ENCODE data around the gene ZNF417. TPM values are rescaled to one million over a fixed set of nuclear protein-coding genes. Genes with fewer than 3 reads are reported as not detected.
"Not testable (repeated sequence)": the region's sequence is repeated elsewhere in the genome, so short reads cannot be mapped to it uniquely, and the experiment has no call there.

Gene ZNF417
- total and polyA plus RNA-seq, 7 experiments from 2014 or later, result 2.6 to 44.7 (median 25.3) TPM

- H3K4me3 Mint-ChIP-seq, result no peak overlapping the region
- no peak overlapping the region for H3K27ac Mint-ChIP-seq
- Histone ChIP-seq H3K27ac (ENCODE audit: low read depth, low read length) (no peak overlapping the region), H3K36me3 (ENCODE audit: control insufficient read depth in 2 of 3, insufficient read depth in 3 of 3, low read length in 3 of 3) (peaks cover 0 to 3% (median 0%) of the 10 kb centered on the region in 3 experiments), H3K27me3 (ENCODE audit: control insufficient read depth in 2 of 2, insufficient read depth in 2 of 2, low read length in 2 of 2) (no peaks in the 10 kb centered on the region), H3K9me3 (ENCODE audit: control insufficient read depth in 2 of 3, low read length in 3 of 3) (peaks cover 0 to 27% (median 0%) of the 10 kb centered on the region in 3 experiments), H3K4me3 (ENCODE audit: low read length) (no peak overlapping the region), H3K4me1 (ENCODE audit: control insufficient read depth in 2 of 2, insufficient read depth in 2 of 2, low read length in 2 of 2) (no peaks in the 10 kb centered on the region)
- ChIA-PET POLR2A (no interaction called here), CTCF (no interaction called here)
- intact Hi-C loops (cut with micrococcal nuclease), result no loop called here
- no peaks in the 10 kb centered on the region for H3K27me3 Mint-ChIP-seq
- ATAC-seq (no peak), DNase-seq (no peak)
- peaks cover 5 to 86% (median 24%) of the 10 kb centered on the region in 11 donors for H3K9me3 Mint-ChIP-seq
- H3K36me3 Mint-ChIP-seq, result peaks cover 20 to 38% (median 31%) of the 10 kb centered on the region in 5 donors
- peaks cover 0 to 8% (median 4%) of the 10 kb centered on the region in 7 donors for H3K4me1 Mint-ChIP-seq
These were observed 16.1 kb downstream of the ZNF417 start for GRCh38 chr19:57900311-57900710.

- H3K27ac ChIP-seq (ENCODE audit: low read depth, low read length); ATAC-seq; H3K27me3 ChIP-seq (ENCODE audit: control insufficient read depth in 2 of 2, insufficient read depth in 2 of 2, low read length in 2 of 2); H3K27ac Mint-ChIP-seq; H3K4me1 ChIP-seq (ENCODE audit: control insufficient read depth in 2 of 2, insufficient read depth in 2 of 2, low read length in 2 of 2); H3K27me3 Mint-ChIP-seq; POLR2A ChIA-PET; H3K4me3 ChIP-seq (ENCODE audit: low read length); CTCF ChIA-PET; H3K36me3 ChIP-seq (ENCODE audit: control insufficient read depth in 2 of 3, insufficient read depth in 3 of 3, low read length in 3 of 3); H3K4me3 Mint-ChIP-seq; DNase-seq; intact Hi-C loops (cut with micrococcal nuclease): not testable (repeated sequence)
- Mint-ChIP-seq H3K36me3 (peaks cover 23 to 42% (median 37%) of the 10 kb centered on the region in 5 donors), H3K9me3 (peaks cover 7 to 72% (median 39%) of the 10 kb centered on the region in 11 donors), H3K4me1 (peaks cover 18 to 28% (median 22%) of the 10 kb centered on the region in 7 donors)
- H3K9me3 ChIP-seq (ENCODE audit: control insufficient read depth in 2 of 3, low read length in 3 of 3), result peaks cover 0 to 12% (median 0%) of the 10 kb centered on the region in 3 experiments
These were observed 25.7 kb downstream of the ZNF417 start for GRCh38 chr19:57890706-57891105.

- Mint-ChIP-seq H3K27me3 (no peaks in the 10 kb centered on the region), H3K27ac (peak within 1 kb of the TSS; percentile 66 to 92 (median 86)), H3K4me1 (peaks cover 18 to 33% (median 22%) of the 10 kb centered on the region in 7 donors), H3K36me3 (peaks cover 25 to 59% (median 51%) of the 10 kb centered on the region in 5 donors), H3K4me3 (peak within 1 kb of the TSS; percentile 84 to 95 (median 90)), H3K9me3 (peaks cover 5 to 82% (median 56%) of the 10 kb centered on the region in 11 donors)
- Histone ChIP-seq H3K4me3 (ENCODE audit: low read length) (peak within 1 kb of the TSS; percentile 80), H3K4me1 (ENCODE audit: control insufficient read depth in 2 of 2, insufficient read depth in 2 of 2, low read length in 2 of 2) (no peaks in the 10 kb centered on the region), H3K36me3 (ENCODE audit: control insufficient read depth in 2 of 3, insufficient read depth in 3 of 3, low read length in 3 of 3) (peaks cover 0 to 27% (median 0%) of the 10 kb centered on the region in 3 experiments), H3K9me3 (ENCODE audit: control insufficient read depth in 2 of 3, low read length in 3 of 3) (peaks cover 0 to 31% (median 0%) of the 10 kb centered on the region in 3 experiments), H3K27ac (ENCODE audit: low read depth, low read length) (peak within 1 kb of the TSS; percentile 74), H3K27me3 (ENCODE audit: control insufficient read depth in 2 of 2, insufficient read depth in 2 of 2, low read length in 2 of 2) (no peaks in the 10 kb centered on the region)
- ATAC-seq (peak; percentile 98), DNase-seq (peak; percentile 61 to 86 (median 81))
- intact Hi-C loops (cut with micrococcal nuclease), result loop anchor here in 1 of 2 donors (1.0 to 5.0 kb wide), 5 partner anchors 28 to 264 kb away; partner anchors contain the start of genes ZNF329, ZNF417, ZNF586 and ZNF587
- ChIA-PET CTCF (interaction anchor here (0.6 kb wide), 1 partner anchor 541 kb away, joined by 4 read pairs; no protein-coding TSS in a partner anchor), POLR2A (interaction anchor here (0.9 to 1.4 kb wide), 4 partner anchors 15 to 114 kb away, joined by 3 to 5 read pairs (median 4); partner anchors contain the start of gene ZNF606)
These were observed 27.7 kb downstream of the ZNF417 start, which contains the start of gene ZNF814 for GRCh38 chr19:57888560-57889231. TSS of gene ZNF814 (minus strand) at chr19:57889037. CDS start at chr19:57888802, 235 bp downstream.

GRCh38 chr19:57888107-57888559 lies 28.3 kb downstream of the ZNF417 start:
- peaks cover 18 to 33% (median 22%) of the 10 kb centered on the region in 7 donors for H3K4me1 Mint-ChIP-seq
- ATAC-seq (no peak), DNase-seq (no peak)
- no peaks in the 10 kb centered on the region for H3K4me1 ChIP-seq (ENCODE audit: control insufficient read depth in 2 of 2, insufficient read depth in 2 of 2, low read length in 2 of 2)
- peaks cover 5 to 88% (median 59%) of the 10 kb centered on the region in 11 donors for H3K9me3 Mint-ChIP-seq
- intact Hi-C loops (cut with micrococcal nuclease), result loop anchor here in 1 of 2 donors (1.0 to 5.0 kb wide), 2 partner anchors 39 to 264 kb away; partner anchors contain the start of genes ZNF329 and ZNF587
- peaks cover 0 to 33% (median 0%) of the 10 kb centered on the region in 3 experiments for H3K9me3 ChIP-seq (ENCODE audit: control insufficient read depth in 2 of 3, low read length in 3 of 3)
- peak overlapping the region; percentile 74 for H3K27ac ChIP-seq (ENCODE audit: low read depth, low read length)
- ChIA-PET POLR2A (interaction anchor here (0.7 to 1.4 kb wide), 5 partner anchors 15 to 1485 kb away, joined by 3 to 5 read pairs (median 4); partner anchors contain the start of gene ZNF606), CTCF (interaction anchor here (0.6 kb wide), 1 partner anchor 542 kb away, joined by 4 read pairs; no protein-coding TSS in a partner anchor)
- H3K36me3 ChIP-seq (ENCODE audit: control insufficient read depth in 2 of 3, insufficient read depth in 3 of 3, low read length in 3 of 3), result peaks cover 0 to 30% (median 0%) of the 10 kb centered on the region in 3 experiments
- H3K27ac Mint-ChIP-seq, result peak overlapping the region; percentile 66 to 92 (median 86)
- H3K36me3 Mint-ChIP-seq, result peaks cover 25 to 63% (median 56%) of the 10 kb centered on the region in 5 donors
- no peaks in the 10 kb centered on the region for H3K27me3 Mint-ChIP-seq
- peak overlapping the region; percentile 80 for H3K4me3 ChIP-seq (ENCODE audit: low read length)
- no peaks in the 10 kb centered on the region for H3K27me3 ChIP-seq (ENCODE audit: control insufficient read depth in 2 of 2, insufficient read depth in 2 of 2, low read length in 2 of 2)
- peak overlapping the region; percentile 84 to 95 (median 90) for H3K4me3 Mint-ChIP-seq

- no peaks in the 10 kb centered on the region for H3K4me1 ChIP-seq (ENCODE audit: control insufficient read depth in 2 of 2, insufficient read depth in 2 of 2, low read length in 2 of 2)
- peak overlapping the region; percentile 80 for H3K4me3 ChIP-seq (ENCODE audit: low read length)
- no peaks in the 10 kb centered on the region for H3K27me3 ChIP-seq (ENCODE audit: control insufficient read depth in 2 of 2, insufficient read depth in 2 of 2, low read length in 2 of 2)
- Mint-ChIP-seq H3K36me3 (peaks cover 25 to 65% (median 61%) of the 10 kb centered on the region in 5 donors), H3K27ac (peak overlapping the region in 4 of 9 donors; percentile 27 to 92 (median 45)), H3K4me3 (peak overlapping the region; percentile 84 to 95 (median 90)), H3K9me3 (peaks cover 5 to 90% (median 59%) of the 10 kb centered on the region in 11 donors), H3K4me1 (peaks cover 18 to 33% (median 22%) of the 10 kb centered on the region in 7 donors), H3K27me3 (no peaks in the 10 kb centered on the region)
- ChIA-PET CTCF (no interaction called here), POLR2A (interaction anchor here (0.7 to 1.4 kb wide), 3 partner anchors 14 to 1484 kb away, joined by 3 to 4 read pairs (median 4); no protein-coding TSS in a partner anchor)
- intact Hi-C loops (cut with micrococcal nuclease), result loop anchor here in 1 of 2 donors (5.0 kb wide), 1 partner anchor 265 kb away; the partner anchor contains the start of gene ZNF329
- no peak overlapping the region for H3K27ac ChIP-seq (ENCODE audit: low read depth, low read length)
- peaks cover 0 to 38% (median 0%) of the 10 kb centered on the region in 3 experiments for H3K9me3 ChIP-seq (ENCODE audit: control insufficient read depth in 2 of 3, low read length in 3 of 3)
- ATAC-seq, result no peak
- peaks cover 0 to 35% (median 0%) of the 10 kb centered on the region in 3 experiments for H3K36me3 ChIP-seq (ENCODE audit: control insufficient read depth in 2 of 3, insufficient read depth in 3 of 3, low read length in 3 of 3)
- DNase-seq, result no peak
These were observed 29.0 kb downstream of the ZNF417 start for GRCh38 chr19:57887195-57887941.

GRCh38 chr19:57886046-57886445 lies 30.3 kb downstream of the ZNF417 start:
- Mint-ChIP-seq H3K36me3 (peaks cover 25 to 61% (median 57%) of the 10 kb centered on the region in 5 donors), H3K27me3 (no peaks in the 10 kb centered on the region), H3K4me1 (peaks cover 18 to 33% (median 22%) of the 10 kb centered on the region in 7 donors), H3K9me3 (peaks cover 5 to 82% (median 56%) of the 10 kb centered on the region in 11 donors), H3K27ac (no peak overlapping the region), H3K4me3 (peak overlapping the region in 7 of 10 donors; percentile 5 to 66 (median 32))
- Histone ChIP-seq H3K36me3 (ENCODE audit: control insufficient read depth in 2 of 3, insufficient read depth in 3 of 3, low read length in 3 of 3) (peaks cover 0 to 35% (median 0%) of the 10 kb centered on the region in 3 experiments), H3K9me3 (ENCODE audit: control insufficient read depth in 2 of 3, low read length in 3 of 3) (peaks cover 0 to 38% (median 0%) of the 10 kb centered on the region in 3 experiments), H3K27ac (ENCODE audit: low read depth, low read length) (no peak overlapping the region), H3K4me3 (ENCODE audit: low read length) (no peak overlapping the region), H3K4me1 (ENCODE audit: control insufficient read depth in 2 of 2, insufficient read depth in 2 of 2, low read length in 2 of 2) (no peaks in the 10 kb centered on the region), H3K27me3 (ENCODE audit: control insufficient read depth in 2 of 2, insufficient read depth in 2 of 2, low read length in 2 of 2) (no peaks in the 10 kb centered on the region)
- intact Hi-C loops (cut with micrococcal nuclease), result loop anchor here in 1 of 2 donors (5.0 kb wide), 1 partner anchor 266 kb away; the partner anchor contains the start of gene ZNF329
- no peak for DNase-seq
- no peak for ATAC-seq
- CTCF ChIA-PET, result no interaction called here
- POLR2A ChIA-PET, result no interaction called here
